ENCODE data around the gene IL27RA.

IL27RA gene

DNA sequence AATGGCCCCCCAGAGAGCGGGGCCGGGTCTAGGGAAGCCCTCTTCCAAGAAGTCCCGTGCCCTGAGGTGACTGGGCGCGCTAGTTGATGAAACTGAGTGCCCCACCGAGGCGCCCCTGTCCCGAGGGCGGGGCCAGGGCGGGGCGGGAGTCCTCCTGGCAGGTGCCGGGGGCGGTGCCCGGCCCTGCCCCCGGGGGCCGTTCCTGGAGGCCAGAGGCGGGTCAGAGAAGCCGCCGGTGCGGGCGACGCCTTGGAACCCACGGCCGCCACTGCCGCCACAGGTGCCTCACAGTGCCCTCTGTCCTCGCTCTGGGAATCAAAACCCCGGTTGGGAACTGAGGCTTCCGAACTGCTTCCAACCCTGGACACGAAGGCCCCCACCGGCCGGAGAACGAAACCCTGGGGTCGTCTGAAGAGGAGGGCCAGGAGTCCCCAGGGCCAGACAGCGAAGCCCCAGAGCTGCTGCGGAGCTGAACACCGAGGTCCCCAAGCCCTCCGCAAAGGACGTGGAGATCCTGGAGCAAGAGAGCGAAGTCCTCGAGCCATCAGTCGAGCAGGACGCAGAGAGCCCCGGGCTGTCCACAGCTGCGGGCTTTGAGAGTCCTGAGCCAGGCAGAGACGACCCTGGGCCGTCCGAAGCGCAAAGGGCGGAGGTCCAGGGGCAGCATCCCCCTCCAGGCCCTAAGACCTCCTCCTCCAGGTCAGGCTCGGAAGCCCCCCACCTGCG is 41.1 kb downstream of the IL27RA start, which contains the start of gene MISP3 (continued):
- TF ChIP-seq, protein P1, sequence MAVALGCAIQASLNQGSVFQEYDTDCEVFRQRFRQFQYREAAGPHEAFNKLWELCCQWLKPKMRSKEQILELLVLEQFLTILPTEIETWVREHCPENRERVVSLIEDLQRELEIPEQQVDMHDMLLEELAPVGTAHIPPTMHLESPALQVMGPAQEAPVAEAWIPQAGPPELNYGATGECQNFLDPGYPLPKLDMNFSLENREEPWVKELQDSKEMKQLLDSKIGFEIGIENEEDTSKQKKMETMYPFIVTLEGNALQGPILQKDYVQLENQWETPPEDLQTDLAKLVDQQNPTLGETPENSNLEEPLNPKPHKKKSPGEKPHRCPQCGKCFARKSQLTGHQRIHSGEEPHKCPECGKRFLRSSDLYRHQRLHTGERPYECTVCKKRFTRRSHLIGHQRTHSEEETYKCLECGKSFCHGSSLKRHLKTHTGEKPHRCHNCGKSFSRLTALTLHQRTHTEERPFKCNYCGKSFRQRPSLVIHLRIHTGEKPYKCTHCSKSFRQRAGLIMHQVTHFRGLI (tag by site-specific recombination; IDR thresholded peaks at IDR 0.05): 0 out of 2 replicates have a peak, but pooled peaks have one; percentile 34
- no peak for TF ChIP-seq ZNF132 (tag by site-specific recombination; IDR thresholded peaks at IDR 0.05; ENCODE audit: borderline replicate concordance)
- TF ChIP-seq, protein P2, sequence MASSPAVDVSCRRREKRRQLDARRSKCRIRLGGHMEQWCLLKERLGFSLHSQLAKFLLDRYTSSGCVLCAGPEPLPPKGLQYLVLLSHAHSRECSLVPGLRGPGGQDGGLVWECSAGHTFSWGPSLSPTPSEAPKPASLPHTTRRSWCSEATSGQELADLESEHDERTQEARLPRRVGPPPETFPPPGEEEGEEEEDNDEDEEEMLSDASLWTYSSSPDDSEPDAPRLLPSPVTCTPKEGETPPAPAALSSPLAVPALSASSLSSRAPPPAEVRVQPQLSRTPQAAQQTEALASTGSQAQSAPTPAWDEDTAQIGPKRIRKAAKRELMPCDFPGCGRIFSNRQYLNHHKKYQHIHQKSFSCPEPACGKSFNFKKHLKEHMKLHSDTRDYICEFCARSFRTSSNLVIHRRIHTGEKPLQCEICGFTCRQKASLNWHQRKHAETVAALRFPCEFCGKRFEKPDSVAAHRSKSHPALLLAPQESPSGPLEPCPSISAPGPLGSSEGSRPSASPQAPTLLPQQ (tag by site-specific recombination; IDR thresholded peaks at IDR 0.05): no peak
- TF ChIP-seq ZNF311 (tag by site-specific recombination; IDR thresholded peaks at IDR 0.05; ENCODE audit: borderline replicate concordance): no peak
- TF ChIP-seq, protein P3, sequence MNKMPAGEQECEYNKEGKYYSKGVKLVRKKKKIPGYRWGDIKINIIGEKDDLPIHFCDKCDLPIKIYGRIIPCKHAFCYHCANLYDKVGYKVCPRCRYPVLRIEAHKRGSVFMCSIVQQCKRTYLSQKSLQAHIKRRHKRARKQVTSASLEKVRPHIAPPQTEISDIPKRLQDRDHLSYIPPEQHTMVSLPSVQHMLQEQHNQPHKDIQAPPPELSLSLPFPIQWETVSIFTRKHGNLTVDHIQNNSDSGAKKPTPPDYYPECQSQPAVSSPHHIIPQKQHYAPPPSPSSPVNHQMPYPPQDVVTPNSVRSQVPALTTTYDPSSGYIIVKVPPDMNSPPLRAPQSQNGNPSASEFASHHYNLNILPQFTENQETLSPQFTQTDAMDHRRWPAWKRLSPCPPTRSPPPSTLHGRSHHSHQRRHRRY (tag by site-specific recombination; IDR thresholded peaks at IDR 0.05): no peak
- TF ChIP-seq KLF16 (tag by site-specific recombination; IDR thresholded peaks at IDR 0.05): peak; percentile 17; the same call in 1 of the 2 replicates
- no peak for TF ChIP-seq ZNF510 (tag by site-specific recombination; IDR thresholded peaks at IDR 0.05; ENCODE audit: insufficient replicate concordance)
- TF ChIP-seq TRIM28 (IDR thresholded peaks at IDR 0.05; ENCODE audit: borderline replicate concordance, low read length): no peak
- 0 out of 2 replicates have a peak, but pooled peaks have one; percentile 6 for TF ChIP-seq ZSCAN30 (tag by site-specific recombination; IDR thresholded peaks at IDR 0.05)
- TF ChIP-seq GLIS2 (tag by site-specific recombination; IDR thresholded peaks at IDR 0.05): peak; percentile 74
- TF ChIP-seq ZIC2 (tag by site-specific recombination; IDR thresholded peaks at IDR 0.05): no peak
- TF ChIP-seq GLIS1 (tag by site-specific recombination; IDR thresholded peaks at IDR 0.05): peak; percentile 59
- TF ChIP-seq KLF7 (tag by site-specific recombination; IDR thresholded peaks at IDR 0.05; ENCODE audit: borderline replicate concordance): peak; percentile 17; the same call in 1 of the 2 replicates
- TF ChIP-seq ZXDB (tag by site-specific recombination; IDR thresholded peaks at IDR 0.05): 0 out of 2 replicates have a peak, but pooled peaks have one; percentile 54
- TF ChIP-seq ZBTB7A (tag by site-specific recombination; IDR thresholded peaks at IDR 0.05; ENCODE audit: low read depth): peak; percentile 39; the same call in 1 of the 2 replicates

DNA sequence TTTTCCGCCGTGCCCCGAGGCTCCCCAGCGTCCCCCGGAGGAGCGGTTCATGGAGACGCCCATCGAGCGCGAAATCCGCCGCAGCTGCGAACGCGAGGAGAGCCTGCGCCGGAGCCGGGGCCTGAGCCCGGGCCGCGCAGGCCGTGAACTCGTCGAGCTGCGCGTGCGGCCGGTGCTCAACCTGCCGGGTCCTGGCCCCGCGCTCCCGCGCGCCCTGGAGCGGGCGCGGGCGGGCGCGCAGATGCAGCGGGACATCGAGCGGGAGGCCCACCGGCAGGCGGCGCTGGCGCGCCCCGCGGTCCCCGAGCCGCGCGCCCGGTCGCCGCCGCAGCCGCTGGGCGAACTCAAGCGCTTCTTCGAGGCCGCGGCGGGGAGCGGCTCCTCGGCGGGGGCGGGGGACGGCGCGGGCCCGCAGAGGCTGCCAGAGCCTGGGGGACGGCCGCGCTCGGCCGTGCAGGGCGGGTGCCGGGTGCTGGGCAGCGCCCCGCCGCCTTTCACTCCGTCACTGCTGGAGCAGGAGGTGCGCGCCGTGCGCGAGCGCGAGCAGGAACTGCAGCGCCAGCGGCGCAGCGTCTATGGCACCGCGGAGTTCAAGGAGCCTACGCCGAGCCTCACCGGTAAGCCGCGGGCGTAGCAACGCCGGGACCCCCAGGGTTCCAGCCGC is 41.8 kb downstream of the IL27RA start:
- Histone ChIP-seq H3K4me1 (ENCODE audit: control insufficient read depth, insufficient read depth, low read length) (no peaks in the 10 kb centered on the region), H3K27ac (ENCODE audit: extremely low read depth, low read depth, low read length) (peak overlapping the region; percentile 44; the same call in 1 of the 2 replicates), H3K36me3 (ENCODE audit: control insufficient read depth in 2 of 2, insufficient read depth in 1 of 2, low read length in 2 of 2) (no peaks in the 10 kb centered on the region), H3K4me3 (ENCODE audit: low read depth, low read length) (peak overlapping the region; percentile 57), H3K9me3 (ENCODE audit: control insufficient read depth, insufficient read depth, low read depth, low read length) (no peaks in the 10 kb centered on the region)
- ChIA-PET POLR2A (interaction anchor here (0.6 to 1.6 kb wide), 5 partner anchors 16 to 193 kb away, joined by 3 to 11 read pairs (median 4); partner anchors contain the start of genes ASF1B and CC2D1A), CTCF (interaction anchor here (0.6 to 6.2 kb wide), 16 partner anchors 8 to 283 kb away, joined by 3 to 80 read pairs (median 4); partner anchors contain the start of genes IL27RA and PALM3)
- TF ChIP-seq, protein P4, sequence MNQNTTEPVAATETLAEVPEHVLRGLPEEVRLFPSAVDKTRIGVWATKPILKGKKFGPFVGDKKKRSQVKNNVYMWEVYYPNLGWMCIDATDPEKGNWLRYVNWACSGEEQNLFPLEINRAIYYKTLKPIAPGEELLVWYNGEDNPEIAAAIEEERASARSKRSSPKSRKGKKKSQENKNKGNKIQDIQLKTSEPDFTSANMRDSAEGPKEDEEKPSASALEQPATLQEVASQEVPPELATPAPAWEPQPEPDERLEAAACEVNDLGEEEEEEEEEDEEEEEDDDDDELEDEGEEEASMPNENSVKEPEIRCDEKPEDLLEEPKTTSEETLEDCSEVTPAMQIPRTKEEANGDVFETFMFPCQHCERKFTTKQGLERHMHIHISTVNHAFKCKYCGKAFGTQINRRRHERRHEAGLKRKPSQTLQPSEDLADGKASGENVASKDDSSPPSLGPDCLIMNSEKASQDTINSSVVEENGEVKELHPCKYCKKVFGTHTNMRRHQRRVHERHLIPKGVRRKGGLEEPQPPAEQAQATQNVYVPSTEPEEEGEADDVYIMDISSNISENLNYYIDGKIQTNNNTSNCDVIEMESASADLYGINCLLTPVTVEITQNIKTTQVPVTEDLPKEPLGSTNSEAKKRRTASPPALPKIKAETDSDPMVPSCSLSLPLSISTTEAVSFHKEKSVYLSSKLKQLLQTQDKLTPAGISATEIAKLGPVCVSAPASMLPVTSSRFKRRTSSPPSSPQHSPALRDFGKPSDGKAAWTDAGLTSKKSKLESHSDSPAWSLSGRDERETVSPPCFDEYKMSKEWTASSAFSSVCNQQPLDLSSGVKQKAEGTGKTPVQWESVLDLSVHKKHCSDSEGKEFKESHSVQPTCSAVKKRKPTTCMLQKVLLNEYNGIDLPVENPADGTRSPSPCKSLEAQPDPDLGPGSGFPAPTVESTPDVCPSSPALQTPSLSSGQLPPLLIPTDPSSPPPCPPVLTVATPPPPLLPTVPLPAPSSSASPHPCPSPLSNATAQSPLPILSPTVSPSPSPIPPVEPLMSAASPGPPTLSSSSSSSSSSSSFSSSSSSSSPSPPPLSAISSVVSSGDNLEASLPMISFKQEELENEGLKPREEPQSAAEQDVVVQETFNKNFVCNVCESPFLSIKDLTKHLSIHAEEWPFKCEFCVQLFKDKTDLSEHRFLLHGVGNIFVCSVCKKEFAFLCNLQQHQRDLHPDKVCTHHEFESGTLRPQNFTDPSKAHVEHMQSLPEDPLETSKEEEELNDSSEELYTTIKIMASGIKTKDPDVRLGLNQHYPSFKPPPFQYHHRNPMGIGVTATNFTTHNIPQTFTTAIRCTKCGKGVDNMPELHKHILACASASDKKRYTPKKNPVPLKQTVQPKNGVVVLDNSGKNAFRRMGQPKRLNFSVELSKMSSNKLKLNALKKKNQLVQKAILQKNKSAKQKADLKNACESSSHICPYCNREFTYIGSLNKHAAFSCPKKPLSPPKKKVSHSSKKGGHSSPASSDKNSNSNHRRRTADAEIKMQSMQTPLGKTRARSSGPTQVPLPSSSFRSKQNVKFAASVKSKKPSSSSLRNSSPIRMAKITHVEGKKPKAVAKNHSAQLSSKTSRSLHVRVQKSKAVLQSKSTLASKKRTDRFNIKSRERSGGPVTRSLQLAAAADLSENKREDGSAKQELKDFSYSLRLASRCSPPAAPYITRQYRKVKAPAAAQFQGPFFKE (tag by site-specific recombination; IDR thresholded peaks at IDR 0.05; ENCODE audit: borderline replicate concordance): no peak
- TF ChIP-seq TCF7L2 (IDR thresholded peaks at IDR 0.05; ENCODE audit: borderline replicate concordance, low read depth, low read length): no peak
- TF ChIP-seq ZNF121 (tag by site-specific recombination; IDR thresholded peaks at IDR 0.05): no peak
- TF ChIP-seq, protein P5, sequence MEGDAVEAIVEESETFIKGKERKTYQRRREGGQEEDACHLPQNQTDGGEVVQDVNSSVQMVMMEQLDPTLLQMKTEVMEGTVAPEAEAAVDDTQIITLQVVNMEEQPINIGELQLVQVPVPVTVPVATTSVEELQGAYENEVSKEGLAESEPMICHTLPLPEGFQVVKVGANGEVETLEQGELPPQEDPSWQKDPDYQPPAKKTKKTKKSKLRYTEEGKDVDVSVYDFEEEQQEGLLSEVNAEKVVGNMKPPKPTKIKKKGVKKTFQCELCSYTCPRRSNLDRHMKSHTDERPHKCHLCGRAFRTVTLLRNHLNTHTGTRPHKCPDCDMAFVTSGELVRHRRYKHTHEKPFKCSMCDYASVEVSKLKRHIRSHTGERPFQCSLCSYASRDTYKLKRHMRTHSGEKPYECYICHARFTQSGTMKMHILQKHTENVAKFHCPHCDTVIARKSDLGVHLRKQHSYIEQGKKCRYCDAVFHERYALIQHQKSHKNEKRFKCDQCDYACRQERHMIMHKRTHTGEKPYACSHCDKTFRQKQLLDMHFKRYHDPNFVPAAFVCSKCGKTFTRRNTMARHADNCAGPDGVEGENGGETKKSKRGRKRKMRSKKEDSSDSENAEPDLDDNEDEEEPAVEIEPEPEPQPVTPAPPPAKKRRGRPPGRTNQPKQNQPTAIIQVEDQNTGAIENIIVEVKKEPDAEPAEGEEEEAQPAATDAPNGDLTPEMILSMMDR (tag by site-specific recombination; IDR thresholded peaks at IDR 0.05): 0 out of 2 replicates have a peak, but pooled peaks have one; percentile 10
- TF ChIP-seq ZNF133 (tag by site-specific recombination; IDR thresholded peaks at IDR 0.05): no peak
- no peak for TF ChIP-seq ZNF175 (tag by site-specific recombination; IDR thresholded peaks at IDR 0.05)

Measured in HEK293 (cell line).